ENCODE measurements around the gene PPP1R3G. TPM values are rescaled to one million over a fixed set of nuclear protein-coding genes. Genes with fewer than 3 reads are reported as not detected.

PPP1R3G gene
- total and polyA plus RNA-seq, 3 donors from 2014 or later = 0.55 to 1.3 (median 0.93) TPM

- no peak overlapping the region for H3K4me3 ChIP-seq
- peak overlapping the region in 1 of 2 donors; percentile 26 for H3K27ac ChIP-seq
- WGBS, 2 donors = 18 to 40% methylated on average over 7 of the region's 7 CpGs
- H3K9me3 ChIP-seq = no peaks in the 10 kb centered on the region
- H3K36me3 ChIP-seq (ENCODE audit: low read depth, missing control alignments) = no peaks in the 10 kb centered on the region
- TF ChIP-seq POLR2A (IDR thresholded peaks at IDR 0.05) = no peak
- no peak for TF ChIP-seq CTCF (IDR thresholded peaks at IDR 0.05)
- no peaks in the 10 kb centered on the region for H3K27me3 ChIP-seq
- peaks cover 5% of the 10 kb centered on the region for H3K4me1 ChIP-seq
- intact Hi-C loops (cut with DNase I; ENCODE audit: low total_unique reads) = no loop called here
- peak; percentile 81 for DNase-seq
Observed at GRCh38 chr6:5132731-5133130, 47.6 kb downstream of the PPP1R3G start.

- Histone ChIP-seq H3K9me3 (no peaks in the 10 kb centered on the region), H3K4me1 (peaks cover 5% of the 10 kb centered on the region), H3K36me3 (ENCODE audit: low read depth, missing control alignments) (no peaks in the 10 kb centered on the region), H3K27ac (no peak overlapping the region), H3K4me3 (no peak overlapping the region), H3K27me3 (no peaks in the 10 kb centered on the region)
- no peak for DNase-seq
- TF ChIP-seq CTCF (IDR thresholded peaks at IDR 0.05) = no peak
- TF ChIP-seq POLR2A (IDR thresholded peaks at IDR 0.05) = no peak
- intact Hi-C loops (cut with DNase I; ENCODE audit: low total_unique reads) = no loop called here
- WGBS, 2 donors = 92 to 95% methylated on average over 2 of the region's 2 CpGs
Observed at GRCh38 chr6:5133943-5134342, 48.8 kb downstream of the PPP1R3G start.

GRCh38 chr6:5135788-5136376 lies 50.7 kb downstream of the PPP1R3G start:
- Histone ChIP-seq H3K4me3 (no peak overlapping the region), H3K4me1 (peaks cover 5% of the 10 kb centered on the region), H3K36me3 (ENCODE audit: low read depth, missing control alignments) (no peaks in the 10 kb centered on the region), H3K27ac (no peak overlapping the region), H3K9me3 (no peaks in the 10 kb centered on the region), H3K27me3 (no peaks in the 10 kb centered on the region)
- 43 to 53% methylated on average over 9 of the region's 9 CpGs for WGBS, 2 donors
- TF ChIP-seq CTCF (IDR thresholded peaks at IDR 0.05) = peak in 2 of 3 experiments; percentile 25 to 74
- no peak for TF ChIP-seq POLR2A (IDR thresholded peaks at IDR 0.05)
- peak; percentile 37 for DNase-seq
- intact Hi-C loops (cut with DNase I; ENCODE audit: low total_unique reads) = no loop called here

GRCh38 chr6:5136851-5137250 lies 51.7 kb downstream of the PPP1R3G start:
- intact Hi-C loops (cut with DNase I; ENCODE audit: low total_unique reads) = no loop called here
- H3K36me3 ChIP-seq (ENCODE audit: low read depth, missing control alignments) = no peaks in the 10 kb centered on the region
- H3K4me3 ChIP-seq = no peak overlapping the region
- TF ChIP-seq POLR2A (IDR thresholded peaks at IDR 0.05) = no peak
- TF ChIP-seq CTCF (IDR thresholded peaks at IDR 0.05) = no peak
- 94 to 98% methylated on average over 8 of the region's 8 CpGs for WGBS, 2 donors
- H3K4me1 ChIP-seq = peaks cover 5% of the 10 kb centered on the region
- no peak overlapping the region for H3K27ac ChIP-seq
- no peaks in the 10 kb centered on the region for H3K9me3 ChIP-seq
- H3K27me3 ChIP-seq = no peaks in the 10 kb centered on the region
- no peak for DNase-seq

Other genes starting within 250 kb of the PPP1R3G start
- gene RPP40, start 81.3 kb upstream of the PPP1R3G start, total RNA-seq = 10 to 100 TPM in 1 of 2 donors, 1 to 10 TPM in 1; 8.0 to 10.8 TPM
- 14.5 TPM for gene RPP40, start 81.3 kb upstream of the PPP1R3G start, polyA plus RNA-seq (ENCODE audit: insufficient read depth, low read depth, low replicate concordance)
- 10 to 100 TPM; 18.5 to 23.0 TPM for gene LYRM4, start 175.6 kb downstream of the PPP1R3G start, total RNA-seq
- gene LYRM4, start 175.6 kb downstream of the PPP1R3G start, polyA plus RNA-seq (ENCODE audit: insufficient read depth, low read depth, low replicate concordance) = 41.8 TPM
- 10 to 100 TPM; 15.4 to 26.8 TPM for gene FARS2, start 176.2 kb downstream of the PPP1R3G start, total RNA-seq
- 22.1 TPM for gene FARS2, start 176.2 kb downstream of the PPP1R3G start, polyA plus RNA-seq (ENCODE audit: insufficient read depth, low read depth, low replicate concordance)

All from testis (tissue), 3 donors.